Epithelial cell of proximal tubule (primary cell): ENCODE measurements around the gene PIGU. TPM values are rescaled to one million over a fixed set of nuclear protein-coding genes. Genes with fewer than 3 reads are reported as not detected.

Experiments
- DNase-seq: peaks from one replicate; pipeline ENCODE4 v3.0.0-alpha.2; 2011; ENCODE audit warnings: low read depth
- H3K4me3 ChIP-seq: 2 replicates; pipeline ENCODE4 v1.5.1; 2011; ENCODE audit warnings: low read depth, mild to moderate bottlenecking, low read length
- CTCF ChIP-seq: conservative IDR thresholded peaks from 2 replicates; pipeline ENCODE4 v1.5.1; 2012; ENCODE audit warnings: low read depth, mild to moderate bottlenecking, low read length
- total RNA-seq: library from RNA; depleted of rRNA; stranded (reverse); fragments of >200 nt; gene quantifications from 2 replicates; pipeline ENCODE4 v1.2.3, GENCODE V29; 2015

Gene PIGU
- total RNA-seq, 1 donor from 2014 or later: 30.2 TPM

GRCh38 chr20:34582221-34582620 is 94.7 kb downstream of the PIGU start:
- H3K4me3 ChIP-seq: no peak overlapping the region
- no peak for DNase-seq
- no peak for TF ChIP-seq CTCF

GRCh38 chr20:34581341-34582184 is 95.3 kb downstream of the PIGU start:
- no peak for DNase-seq
- H3K4me3 ChIP-seq: no peak overlapping the region
- TF ChIP-seq CTCF: no peak

DNA sequence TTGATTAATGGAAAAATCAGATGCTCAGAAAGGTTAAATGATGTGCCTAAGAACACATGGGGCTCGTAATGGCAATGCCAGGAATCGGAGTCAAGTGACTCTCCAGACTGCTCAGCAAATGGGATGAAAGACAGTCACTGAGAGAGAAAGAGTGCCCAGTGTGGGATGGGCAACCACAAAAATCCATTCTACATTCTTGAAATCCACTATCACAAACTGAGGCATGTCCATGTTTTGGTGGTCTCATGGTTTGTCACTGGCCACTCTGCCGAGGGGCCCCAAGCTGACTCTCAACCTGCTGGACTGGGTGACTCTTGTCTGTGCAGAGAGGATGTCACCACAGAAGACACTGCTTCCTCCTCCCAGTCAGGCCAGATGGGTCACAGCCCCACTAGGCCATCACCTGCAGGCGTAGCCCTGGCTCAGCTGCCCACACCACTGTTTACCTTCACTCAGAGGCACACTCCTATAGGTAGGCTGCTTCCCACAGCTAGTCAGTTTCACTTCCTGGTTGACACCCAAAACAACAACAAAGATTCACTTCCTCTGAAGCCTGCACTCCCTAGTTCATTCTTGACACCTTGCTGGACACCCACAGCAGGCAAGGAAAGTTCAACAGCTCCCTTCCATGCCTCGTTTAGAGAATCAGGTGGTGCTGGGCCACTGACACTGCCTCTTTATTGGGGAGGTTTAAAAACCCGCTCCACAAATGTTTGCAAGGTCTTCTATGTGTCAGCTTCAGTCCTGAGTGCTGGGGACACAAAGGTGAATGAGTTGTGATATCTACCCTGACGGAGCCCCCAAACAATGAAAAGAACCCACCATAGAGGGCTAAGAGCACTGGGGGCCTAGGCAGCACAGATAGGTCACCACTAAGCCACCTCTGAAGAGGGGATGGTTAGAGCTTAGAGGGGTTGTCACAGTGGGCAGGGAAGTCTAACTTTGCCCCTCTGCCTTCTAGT is 96.6 kb downstream of the PIGU start:
- TF ChIP-seq CTCF: no peak
- H3K4me3 ChIP-seq: no peak overlapping the region
- DNase-seq: no peak

DNA sequence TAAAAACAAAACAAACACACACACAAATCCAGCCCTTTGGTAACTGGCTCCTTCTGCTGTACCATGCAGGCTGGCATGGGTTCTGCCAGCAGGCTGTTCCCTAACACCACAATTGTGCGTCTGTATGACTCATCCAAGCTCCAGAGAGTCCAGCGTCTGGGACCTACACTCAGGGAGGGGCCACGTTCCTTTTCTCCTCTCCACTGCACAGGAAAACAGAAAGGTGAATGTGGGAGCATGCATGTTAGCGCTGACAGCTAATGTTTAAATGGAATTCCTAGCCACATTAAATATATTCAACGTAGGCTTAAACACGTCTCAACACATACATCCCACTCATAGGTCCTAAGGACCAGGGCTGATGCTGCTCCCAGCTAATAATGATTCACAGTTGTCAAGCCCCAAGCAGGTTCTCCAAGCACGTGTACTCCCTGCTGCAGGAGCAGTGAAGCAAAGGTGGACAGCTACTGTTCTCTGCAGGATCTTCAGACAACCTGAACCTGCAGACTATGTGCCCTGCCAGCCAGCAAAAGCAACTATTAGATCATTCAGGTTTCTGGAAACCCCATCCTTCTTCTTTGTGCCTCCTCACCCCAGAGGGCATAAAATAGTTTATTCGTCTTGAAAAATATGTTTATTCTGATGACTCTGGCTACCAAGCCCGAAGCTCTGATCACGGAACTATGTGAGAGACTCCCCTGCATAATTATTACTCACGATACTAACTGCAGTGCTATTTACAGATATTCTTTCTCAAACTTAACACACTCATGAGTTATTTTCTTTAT is 97.5 kb downstream of the PIGU start:
- DNase-seq: peak; percentile 48
- peak; percentile 90 for TF ChIP-seq CTCF
- no peak overlapping the region for H3K4me3 ChIP-seq

- no peak for TF ChIP-seq CTCF
- no peak for DNase-seq
- H3K4me3 ChIP-seq: no peak overlapping the region
These were observed 98.4 kb downstream of the PIGU start for GRCh38 chr20:34578521-34578920.

DNA sequence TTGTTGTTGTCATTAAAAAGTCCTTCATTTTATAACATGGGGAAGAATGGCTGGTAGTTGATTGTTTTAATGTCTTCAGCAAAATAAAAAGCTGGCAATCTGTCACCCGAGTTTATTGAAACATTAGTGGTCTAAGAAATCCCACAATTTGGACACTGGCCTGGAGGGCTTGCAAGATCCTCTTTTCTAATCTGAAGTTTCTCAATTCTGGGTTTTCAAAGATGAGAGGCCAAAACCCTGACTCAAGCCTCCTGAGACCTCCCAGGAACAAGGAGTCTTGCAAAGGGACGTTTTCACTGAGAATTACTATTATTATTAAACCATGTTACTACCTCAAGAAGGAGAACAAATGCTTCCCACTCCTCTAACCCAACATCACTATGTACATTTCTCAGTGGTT is 98.9 kb downstream of the PIGU start:
- no peak for TF ChIP-seq CTCF
- H3K4me3 ChIP-seq: no peak overlapping the region
- DNase-seq: no peak
